H1 (cell line): ENCODE data around the gene FAM24B.
"Not testable (repeated sequence)": the region's sequence is repeated elsewhere in the genome, so short reads cannot be mapped to it uniquely, and the experiment has no call there.

Experiments used
- HDAC6 ChIP-seq: IDR thresholded peaks from one replicate; pipeline ENCODE4 v1.7.1; 2012; ENCODE audit warnings: low read depth, mild to moderate bottlenecking, inconsistent platforms, low read length, moderate library complexity
- TF ChIP-seq, protein P1 (sequence below), 3 experiments: IDR thresholded peaks; 1 replicate in 2 of 3; 2 replicates in 1 of 3; pipeline versions ENCODE4 v1.5.1 to v1.6.1; 2011; ENCODE audit warnings: low read length in 3 of 3, mild to moderate bottlenecking in 3 of 3, inconsistent platforms in 2 of 3, low read depth in 1 of 3, moderate library complexity in 1 of 3; ENCODE audit not compliant: insufficient read depth in 1 of 3; ENCODE audit errors: control extremely low read depth in 1 of 3

GRCh38 chr10:122903861-122904260, 24.5 kb upstream of the FAM24B start:
- TF ChIP-seq, protein P1, sequence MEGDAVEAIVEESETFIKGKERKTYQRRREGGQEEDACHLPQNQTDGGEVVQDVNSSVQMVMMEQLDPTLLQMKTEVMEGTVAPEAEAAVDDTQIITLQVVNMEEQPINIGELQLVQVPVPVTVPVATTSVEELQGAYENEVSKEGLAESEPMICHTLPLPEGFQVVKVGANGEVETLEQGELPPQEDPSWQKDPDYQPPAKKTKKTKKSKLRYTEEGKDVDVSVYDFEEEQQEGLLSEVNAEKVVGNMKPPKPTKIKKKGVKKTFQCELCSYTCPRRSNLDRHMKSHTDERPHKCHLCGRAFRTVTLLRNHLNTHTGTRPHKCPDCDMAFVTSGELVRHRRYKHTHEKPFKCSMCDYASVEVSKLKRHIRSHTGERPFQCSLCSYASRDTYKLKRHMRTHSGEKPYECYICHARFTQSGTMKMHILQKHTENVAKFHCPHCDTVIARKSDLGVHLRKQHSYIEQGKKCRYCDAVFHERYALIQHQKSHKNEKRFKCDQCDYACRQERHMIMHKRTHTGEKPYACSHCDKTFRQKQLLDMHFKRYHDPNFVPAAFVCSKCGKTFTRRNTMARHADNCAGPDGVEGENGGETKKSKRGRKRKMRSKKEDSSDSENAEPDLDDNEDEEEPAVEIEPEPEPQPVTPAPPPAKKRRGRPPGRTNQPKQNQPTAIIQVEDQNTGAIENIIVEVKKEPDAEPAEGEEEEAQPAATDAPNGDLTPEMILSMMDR (IDR thresholded peaks at IDR 0.05; ENCODE audit: control extremely low read depth in 1 of 3, insufficient read depth in 1 of 3, low read depth in 1 of 3, low read length in 3 of 3) = not testable (repeated sequence)
- TF ChIP-seq HDAC6 = not testable (repeated sequence)
